Stimulated activated CD4-positive, alpha-beta T cell treated with anti-CD3 and anti-CD28 coated beads, Interleukin-1b, Interleukin-23, amount 100 ng/mL, for 4 hours (primary cell): ENCODE data around the gene B4GALNT4.
"Not testable (repeated sequence)": the region's sequence is repeated elsewhere in the genome, so short reads cannot be mapped to it uniquely, and the experiment has no call there.

Experiments
- DNase-seq, 2 donors: peaks; one replicate each; pipeline ENCODE4 v3.0.0-alpha.2; 2020; ENCODE audit warnings: low read depth in 2 of 2

The B4GALNT4 gene

GRCh38 chr11:375065-376025, 6.0 kb downstream of the B4GALNT4 start:
- DNase-seq = no peak

GRCh38 chr11:376531-377173, 7.4 kb downstream of the B4GALNT4 start:
- no peak for DNase-seq

GRCh38 chr11:377174-377865, 8.0 kb downstream of the B4GALNT4 start:
- no peak for DNase-seq

GRCh38 chr11:377883-378500, 8.7 kb downstream of the B4GALNT4 start:
- DNase-seq = no peak

- no peak for DNase-seq
These were observed 10.2 kb downstream of the B4GALNT4 start for GRCh38 chr11:379205-380094.

GRCh38 chr11:380095-380480, 10.8 kb downstream of the B4GALNT4 start:
- no peak for DNase-seq

GRCh38 chr11:380491-380890, 11.2 kb downstream of the B4GALNT4 start:
- no peak for DNase-seq

GRCh38 chr11:380996-381395, 11.7 kb downstream of the B4GALNT4 start:
- DNase-seq = no peak

- no peak for DNase-seq
These were observed 12.3 kb downstream of the B4GALNT4 start for GRCh38 chr11:381501-382072.

GRCh38 chr11:382081-382629, 12.9 kb downstream of the B4GALNT4 start:
- no peak for DNase-seq

- DNase-seq = no peak
These were observed 14.1 kb downstream of the B4GALNT4 start for GRCh38 chr11:383431-383830.

GRCh38 chr11:384511-384910, 15.2 kb downstream of the B4GALNT4 start:
- no peak for DNase-seq

- no peak for DNase-seq
These were observed 16.5 kb downstream of the B4GALNT4 start for GRCh38 chr11:385594-386351.

GRCh38 chr11:386483-386882, 17.2 kb downstream of the B4GALNT4 start:
- no peak for DNase-seq

- DNase-seq = no peak
These were observed 18.0 kb downstream of the B4GALNT4 start for GRCh38 chr11:387193-387793.

GRCh38 chr11:389369-389768, 20.1 kb downstream of the B4GALNT4 start:
- not testable (repeated sequence) for DNase-seq

GRCh38 chr11:390175-390574, 20.9 kb downstream of the B4GALNT4 start:
- DNase-seq = no peak

- DNase-seq = no peak
These were observed 22.1 kb downstream of the B4GALNT4 start for GRCh38 chr11:391117-392017.
